Breast epithelium (tissue), 4 donors: ENCODE measurements around the gene UST. TPM values are rescaled to one million over a fixed set of nuclear protein-coding genes. Genes with fewer than 3 reads are reported as not detected.

Experiments
- DNase-seq, 2 donors: peaks; one replicate each; pipeline ENCODE4 v3.0.0-alpha.2; 2019; ENCODE audit warnings: low spot score in 2 of 2
- H3K27ac ChIP-seq, 2 donors: fragments of 200-600 bp; sonication (generic) in 1 of 2; one replicate each; pipeline ENCODE4 v1.5.1; 2016 to 2019; ENCODE audit warnings: mild to moderate bottlenecking in 1 of 2
- H3K27me3 ChIP-seq, 2 donors: fragments of 200-600 bp; sonication (generic) in 1 of 2; one replicate each; pipeline versions ENCODE4 v1.5.1 to v1.6.0; 2017 to 2019; ENCODE audit warnings: control low read depth in 1 of 2, mild to moderate bottlenecking in 1 of 2
- H3K36me3 ChIP-seq: fragments of 200-600 bp; one replicate; pipeline ENCODE4 v1.5.1; 2019
- H3K4me1 ChIP-seq, 2 donors: fragments of 200-600 bp; sonication (generic); one replicate each; pipeline ENCODE4 v1.5.1; 2016 to 2019; ENCODE audit warnings: control low read depth in 1 of 2
- H3K4me3 ChIP-seq, 3 donors: fragments of 200-600 bp; sonication (generic); 1 replicate in 2 of 3; 2 replicates in 1 of 3; pipeline ENCODE4 v1.5.1; 2016 to 2019; ENCODE audit warnings: mild to moderate bottlenecking in 3 of 3, moderate library complexity in 2 of 3
- H3K9me3 ChIP-seq, 2 donors: fragments of 200-600 bp; sonication (generic) in 1 of 2; one replicate each; pipeline ENCODE4 v1.5.1; 2016 to 2019; ENCODE audit warnings: control low read depth in 1 of 2
- POLR2A ChIP-seq: fragments of 450-650 bp; IDR thresholded peaks from one replicate; pipeline ENCODE4 v1.6.1; 2016; ENCODE audit warnings: antibody characterized with exemption, mild to moderate bottlenecking, moderate library complexity
- POLR2AphosphoS5 ChIP-seq, 3 donors: sonication (generic); formaldehyde crosslinking; IDR thresholded peaks; one replicate each; pipeline ENCODE4 v1.6.1; 2017; ENCODE audit warnings: antibody characterized with exemption in 3 of 3
- intact Hi-C: fragments of 100-400 bp; cut with DNase I; formaldehyde crosslinking; loops from one replicate; pipeline ENCODE4 v1.15.1; 2023; ENCODE audit warnings: low total_unique reads
- total RNA-seq, 3 donors: library from RNA; depleted of rRNA; stranded (reverse); fragments of >200 nt; gene quantifications; one replicate each; pipeline ENCODE4 v1.1.0, GENCODE V29; 2016
- TF ChIP-seq, protein P1 (sequence below), 3 donors: fragments of 450-650 bp; IDR thresholded peaks; one replicate each; pipeline ENCODE4 v1.5.1; 2016 to 2017; ENCODE audit warnings: antibody characterized with exemption in 3 of 3, mild to moderate bottlenecking in 3 of 3, moderate library complexity in 3 of 3

Gene UST, protein sequence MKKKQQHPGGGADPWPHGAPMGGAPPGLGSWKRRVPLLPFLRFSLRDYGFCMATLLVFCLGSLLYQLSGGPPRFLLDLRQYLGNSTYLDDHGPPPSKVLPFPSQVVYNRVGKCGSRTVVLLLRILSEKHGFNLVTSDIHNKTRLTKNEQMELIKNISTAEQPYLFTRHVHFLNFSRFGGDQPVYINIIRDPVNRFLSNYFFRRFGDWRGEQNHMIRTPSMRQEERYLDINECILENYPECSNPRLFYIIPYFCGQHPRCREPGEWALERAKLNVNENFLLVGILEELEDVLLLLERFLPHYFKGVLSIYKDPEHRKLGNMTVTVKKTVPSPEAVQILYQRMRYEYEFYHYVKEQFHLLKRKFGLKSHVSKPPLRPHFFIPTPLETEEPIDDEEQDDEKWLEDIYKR
- total RNA-seq: 10 to 100 TPM; 10.5 to 28.8 (median 13.2) TPM

DNA sequence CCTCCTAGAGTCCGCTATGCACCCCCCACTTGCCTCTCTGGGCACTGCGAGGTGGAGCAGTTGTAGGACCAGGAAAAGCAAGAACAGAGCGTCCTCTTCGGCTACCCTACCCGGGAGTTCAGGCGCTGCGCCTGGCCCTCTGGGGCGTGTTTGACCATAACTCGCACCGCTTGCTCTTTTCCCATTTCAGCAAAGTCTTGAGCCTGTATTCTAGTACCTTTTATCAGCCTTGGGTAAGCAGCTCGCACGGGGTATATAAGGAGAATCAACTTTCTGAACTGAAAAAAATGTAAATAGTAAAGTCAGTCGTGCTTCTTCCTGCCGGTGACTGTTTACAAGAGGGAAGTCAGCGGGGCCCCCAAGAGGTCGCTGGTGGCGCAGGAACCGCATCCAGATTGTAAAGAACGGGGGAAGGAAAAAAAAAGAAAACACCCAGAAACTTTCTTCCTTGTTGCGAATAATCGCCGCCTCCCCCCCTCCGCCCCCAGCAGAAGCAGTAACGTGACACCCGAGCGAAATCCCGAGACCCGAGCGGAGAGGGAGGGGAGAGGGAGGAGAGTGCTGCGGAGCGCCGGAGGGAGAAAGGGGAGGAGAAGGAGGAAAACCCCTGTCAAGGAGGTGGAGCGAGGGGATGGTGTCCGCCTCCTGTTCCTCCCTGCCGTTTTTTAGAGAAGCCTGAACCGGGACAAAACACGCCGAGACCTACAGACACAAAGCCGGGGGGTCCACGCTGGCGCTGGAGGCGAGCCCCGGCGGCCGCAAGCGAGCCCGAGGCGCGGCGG, at the start of gene UST:
TSS of gene UST (plus strand) at position 668 of the 782 bp plus-strand sequence. CDS start 401 bp downstream, outside the sequence.
- Histone ChIP-seq H3K27ac (peak within 1 kb of the TSS; percentile 74 to 83), H3K36me3 (no peaks in the 10 kb centered on the region), H3K4me3 (peak within 1 kb of the TSS; percentile 62 to 89 (median 72)), H3K27me3 (no peaks in the 10 kb centered on the region), H3K4me1 (no peaks in the 10 kb centered on the region), H3K9me3 (no peaks in the 10 kb centered on the region)
- no peak for TF ChIP-seq POLR2A
- peak; percentile 53 to 66 (median 65) for TF ChIP-seq POLR2AphosphoS5 (IDR thresholded peaks at IDR 0.05)
- intact Hi-C loops: no loop called here
- peak; percentile 68 to 83 for DNase-seq

DNA sequence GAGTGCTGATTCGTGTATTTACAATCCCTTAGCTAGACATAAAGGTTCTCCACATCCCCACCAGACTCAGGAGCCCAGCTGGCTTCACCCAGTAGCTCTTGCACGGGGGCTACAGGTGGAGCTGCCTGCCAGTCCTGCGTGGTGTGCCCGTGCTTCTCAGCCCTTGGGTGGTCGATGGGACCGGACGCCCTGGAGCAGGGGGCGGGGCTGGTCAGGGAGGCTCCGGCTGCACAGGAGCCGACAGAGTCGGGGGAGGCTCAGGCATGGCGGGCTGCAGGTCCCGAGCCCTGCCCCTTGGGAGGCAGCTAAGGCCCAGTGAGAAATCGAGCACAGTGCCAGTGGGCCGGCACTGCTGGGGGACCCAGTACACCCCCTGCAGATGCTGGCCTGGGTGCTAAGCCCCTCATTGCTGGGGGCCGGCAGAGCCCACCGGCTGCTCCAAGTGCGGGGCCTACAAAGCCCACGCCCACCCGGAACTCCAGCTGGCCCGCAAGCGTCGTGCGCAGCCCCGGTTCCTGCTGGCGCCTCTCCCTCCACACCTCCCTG, 48.9 kb upstream of the UST start:
- intact Hi-C loops: no loop called here
- Histone ChIP-seq H3K9me3 (no peaks in the 10 kb centered on the region), H3K27me3 (no peaks in the 10 kb centered on the region), H3K36me3 (peaks cover 4% of the 10 kb centered on the region), H3K4me3 (no peak overlapping the region), H3K27ac (no peak overlapping the region), H3K4me1 (no peaks in the 10 kb centered on the region)
- TF ChIP-seq, protein P1, sequence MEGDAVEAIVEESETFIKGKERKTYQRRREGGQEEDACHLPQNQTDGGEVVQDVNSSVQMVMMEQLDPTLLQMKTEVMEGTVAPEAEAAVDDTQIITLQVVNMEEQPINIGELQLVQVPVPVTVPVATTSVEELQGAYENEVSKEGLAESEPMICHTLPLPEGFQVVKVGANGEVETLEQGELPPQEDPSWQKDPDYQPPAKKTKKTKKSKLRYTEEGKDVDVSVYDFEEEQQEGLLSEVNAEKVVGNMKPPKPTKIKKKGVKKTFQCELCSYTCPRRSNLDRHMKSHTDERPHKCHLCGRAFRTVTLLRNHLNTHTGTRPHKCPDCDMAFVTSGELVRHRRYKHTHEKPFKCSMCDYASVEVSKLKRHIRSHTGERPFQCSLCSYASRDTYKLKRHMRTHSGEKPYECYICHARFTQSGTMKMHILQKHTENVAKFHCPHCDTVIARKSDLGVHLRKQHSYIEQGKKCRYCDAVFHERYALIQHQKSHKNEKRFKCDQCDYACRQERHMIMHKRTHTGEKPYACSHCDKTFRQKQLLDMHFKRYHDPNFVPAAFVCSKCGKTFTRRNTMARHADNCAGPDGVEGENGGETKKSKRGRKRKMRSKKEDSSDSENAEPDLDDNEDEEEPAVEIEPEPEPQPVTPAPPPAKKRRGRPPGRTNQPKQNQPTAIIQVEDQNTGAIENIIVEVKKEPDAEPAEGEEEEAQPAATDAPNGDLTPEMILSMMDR (IDR thresholded peaks at IDR 0.05): no peak
- TF ChIP-seq POLR2AphosphoS5 (IDR thresholded peaks at IDR 0.05) (no peak), POLR2A (no peak)
- no peak for DNase-seq

DNA sequence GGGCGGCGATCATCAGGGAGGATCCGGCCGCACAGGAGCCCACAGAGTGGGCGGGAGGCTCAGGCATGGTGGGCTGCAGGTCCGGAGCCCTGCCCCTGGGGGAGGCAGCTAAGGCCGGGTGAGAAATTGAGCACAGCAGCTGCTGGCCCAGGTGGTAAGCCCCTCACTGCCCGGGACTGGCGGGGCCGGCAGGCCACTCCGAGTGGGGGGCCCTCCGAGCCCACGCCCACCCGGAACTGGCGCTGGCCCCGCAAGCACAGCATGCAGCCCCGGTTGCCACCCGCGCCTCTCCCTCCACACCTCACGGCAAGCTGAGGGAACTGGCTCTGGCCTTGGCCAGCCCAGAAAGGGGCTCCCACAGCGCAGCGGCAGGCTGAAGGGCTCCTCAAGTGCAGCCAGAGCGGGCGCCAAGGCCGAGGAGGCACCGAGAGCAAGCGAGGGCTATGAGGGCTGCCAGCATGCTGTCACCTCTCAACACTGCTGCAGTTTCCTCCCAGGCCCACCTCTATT, 48.1 kb upstream of the UST start:
- Histone ChIP-seq H3K4me1 (no peaks in the 10 kb centered on the region), H3K27ac (no peak overlapping the region), H3K4me3 (no peak overlapping the region), H3K9me3 (no peaks in the 10 kb centered on the region), H3K36me3 (peaks cover 4% of the 10 kb centered on the region), H3K27me3 (no peaks in the 10 kb centered on the region)
- intact Hi-C loops: no loop called here
- TF ChIP-seq POLR2A (no peak), POLR2AphosphoS5 (IDR thresholded peaks at IDR 0.05) (no peak)
- TF ChIP-seq, protein P1 (IDR thresholded peaks at IDR 0.05): no peak
- DNase-seq: no peak

DNA sequence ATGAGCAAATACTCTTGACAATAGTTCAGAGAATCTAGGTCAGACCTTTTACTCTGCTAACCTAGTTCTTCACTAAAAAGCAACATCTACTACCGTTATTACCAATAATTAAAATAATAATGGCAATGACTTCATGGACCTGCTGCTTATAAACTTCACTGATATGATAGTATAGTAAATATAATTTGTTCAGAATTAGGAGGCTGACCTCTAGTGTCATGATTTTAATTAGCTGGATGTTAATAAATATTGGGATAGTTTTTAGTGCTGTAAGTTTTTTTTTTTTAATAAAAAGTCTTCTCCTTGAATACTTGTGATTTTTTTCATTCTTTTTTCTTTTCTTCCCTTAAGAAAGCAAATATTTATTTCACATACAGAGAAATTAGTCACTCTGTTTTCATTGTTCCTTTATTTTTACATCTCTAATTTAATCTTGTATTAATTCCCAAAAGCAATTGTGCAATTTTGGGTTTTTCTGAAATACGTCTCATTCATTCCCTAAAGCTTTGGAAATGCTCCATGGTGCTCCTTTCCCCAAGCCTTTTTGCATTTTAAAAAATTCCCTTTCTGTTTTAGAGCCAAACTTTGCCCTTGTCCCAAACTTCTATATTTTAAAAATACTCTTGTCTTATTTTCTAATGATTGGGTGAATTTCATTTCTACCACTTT, 46.6 kb upstream of the UST start:
- intact Hi-C loops: no loop called here
- DNase-seq: no peak
- Histone ChIP-seq H3K4me1 (no peaks in the 10 kb centered on the region), H3K9me3 (no peaks in the 10 kb centered on the region), H3K27me3 (no peaks in the 10 kb centered on the region), H3K27ac (no peak overlapping the region), H3K4me3 (peak overlapping the region; percentile 34 to 60 (median 34)), H3K36me3 (peaks cover 4% of the 10 kb centered on the region)
- TF ChIP-seq POLR2AphosphoS5 (IDR thresholded peaks at IDR 0.05) (no peak), POLR2A (no peak)
- TF ChIP-seq, protein P1 (IDR thresholded peaks at IDR 0.05): no peak

DNA sequence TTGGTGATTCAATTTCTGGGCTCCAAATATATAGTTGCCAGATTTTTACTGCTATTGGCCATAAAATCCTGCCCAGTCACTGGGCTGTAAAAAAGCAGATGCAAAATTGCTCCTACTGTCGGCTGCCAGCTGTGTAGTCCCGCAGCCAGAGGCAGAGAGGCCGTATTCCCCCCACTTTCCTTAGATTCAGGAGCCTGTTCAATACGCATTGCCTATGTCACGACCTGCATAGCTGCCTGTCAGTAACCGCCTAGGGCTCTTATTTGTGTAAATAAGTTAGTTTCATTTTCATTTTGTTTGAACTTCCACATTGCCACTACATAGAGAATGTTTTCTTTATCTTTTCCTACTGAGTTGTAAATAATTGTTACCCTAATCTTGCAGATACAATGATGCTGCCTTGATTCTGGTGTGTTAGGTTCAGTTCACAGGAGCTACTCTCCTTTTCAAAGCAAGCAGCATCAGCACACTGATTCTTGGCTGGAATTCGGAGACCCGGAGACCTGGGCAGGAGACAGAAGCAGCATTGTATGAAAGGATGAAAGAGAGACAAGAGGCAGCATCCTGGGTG, 46.0 kb upstream of the UST start:
- H3K36me3 ChIP-seq: peaks cover 4% of the 10 kb centered on the region
- intact Hi-C loops: no loop called here
- no peaks in the 10 kb centered on the region for H3K9me3 ChIP-seq
- no peak for DNase-seq
- no peaks in the 10 kb centered on the region for H3K4me1 ChIP-seq
- H3K27ac ChIP-seq: peak overlapping the region in 1 of 2 donors; percentile 64
- no peaks in the 10 kb centered on the region for H3K27me3 ChIP-seq
- peak overlapping the region; percentile 34 to 60 (median 34) for H3K4me3 ChIP-seq
- TF ChIP-seq, protein P1 (IDR thresholded peaks at IDR 0.05): no peak
- TF ChIP-seq POLR2A (no peak), POLR2AphosphoS5 (IDR thresholded peaks at IDR 0.05) (no peak)
